Umbilical cord (tissue), 1 donor: ENCODE data around the gene ENTPD1. TPM values are rescaled to one million over a fixed set of nuclear protein-coding genes. Genes with fewer than 3 reads are reported as not detected.

ENCODE experiments used
- total RNA-seq: library from RNA; depleted of rRNA; stranded (reverse); fragments of >200 nt; gene quantifications from one replicate; pipeline ENCODE4 v1.2.3, GENCODE V29; 2014; ENCODE audit warnings: low replicate concordance; ENCODE audit not compliant: insufficient read depth

ENTPD1 gene
- total RNA-seq, 1 donor from 2014 or later: 141 TPM

Other genes starting within 250 kb of the ENTPD1 start
- 426 TPM for gene SORBS1, start 194.8 kb upstream of the ENTPD1 start, total RNA-seq
- 168 TPM for gene ALDH18A1, start 99.5 kb upstream of the ENTPD1 start, total RNA-seq
- 12.8 TPM for gene TCTN3, start 62.2 kb upstream of the ENTPD1 start, total RNA-seq
- 14.4 TPM for gene CC2D2B, start 151.8 kb downstream of the ENTPD1 start, total RNA-seq